ENCODE results near the gene ADD3.
"Not testable (repeated sequence)": the region's sequence is repeated elsewhere in the genome, so short reads cannot be mapped to it uniquely, and the experiment has no call there.

The ADD3 gene

GRCh38 chr10:110078317-110078716 lies 70.5 kb downstream of the ADD3 start:
- Histone ChIP-seq H3K4me3 (no peak overlapping the region), H3K27ac (peak overlapping the region in 14 of 21 experiments; percentile 20 to 76 (median 63))

GRCh38 chr10:110081911-110082310 lies 74.1 kb downstream of the ADD3 start:
- Histone ChIP-seq H3K4me3 (no peak overlapping the region), H3K27ac (peak overlapping the region in 12 of 21 experiments; percentile 6 to 75 (median 56))

GRCh38 chr10:110083884-110084283 lies 76.1 kb downstream of the ADD3 start:
- peak overlapping the region in 3 of 21 experiments; percentile 4 to 21 (median 4) for H3K27ac ChIP-seq
- no peak overlapping the region for H3K4me3 ChIP-seq

- H3K4me3 ChIP-seq = no peak overlapping the region
- H3K27ac ChIP-seq = peak overlapping the region in 1 of 21 experiments; percentile 4
Observed at GRCh38 chr10:110087682-110088081, 79.9 kb downstream of the ADD3 start.

- no peak overlapping the region for H3K4me3 ChIP-seq
- H3K27ac ChIP-seq = no peak overlapping the region
Observed at GRCh38 chr10:110088367-110089104, 80.8 kb downstream of the ADD3 start.

GRCh38 chr10:110091830-110092229 lies 84.0 kb downstream of the ADD3 start:
- Histone ChIP-seq H3K27ac (no peak overlapping the region), H3K4me3 (no peak overlapping the region)

GRCh38 chr10:110093722-110094121 lies 85.9 kb downstream of the ADD3 start:
- Histone ChIP-seq H3K4me3 (no peak overlapping the region), H3K27ac (no peak overlapping the region)

GRCh38 chr10:110094786-110095185 lies 87.0 kb downstream of the ADD3 start:
- no peak overlapping the region for H3K4me3 ChIP-seq
- no peak overlapping the region for H3K27ac ChIP-seq

GRCh38 chr10:110101464-110102144 lies 93.8 kb downstream of the ADD3 start:
- no peak overlapping the region for H3K4me3 ChIP-seq
- H3K27ac ChIP-seq = peak overlapping the region in 2 of 21 experiments; percentile 8 to 11

- no peak overlapping the region for H3K27ac ChIP-seq
- no peak overlapping the region for H3K4me3 ChIP-seq
Observed at GRCh38 chr10:110103921-110104461, 96.2 kb downstream of the ADD3 start.

- no peak overlapping the region for H3K27ac ChIP-seq
- H3K4me3 ChIP-seq = no peak overlapping the region
Observed at GRCh38 chr10:110105873-110106272, 98.1 kb downstream of the ADD3 start.

- no peak overlapping the region for H3K27ac ChIP-seq
- H3K4me3 ChIP-seq = no peak overlapping the region
Observed at GRCh38 chr10:110107430-110107829, 99.6 kb downstream of the ADD3 start.

GRCh38 chr10:110107887-110108286 lies 100.1 kb downstream of the ADD3 start:
- Histone ChIP-seq H3K27ac (no peak overlapping the region), H3K4me3 (no peak overlapping the region)

- H3K4me3 ChIP-seq = no peak overlapping the region
- H3K27ac ChIP-seq = no peak overlapping the region
Observed at GRCh38 chr10:110109511-110109910, 101.7 kb downstream of the ADD3 start.

- H3K27ac ChIP-seq = no peak overlapping the region
- H3K4me3 ChIP-seq = no peak overlapping the region
Observed at GRCh38 chr10:110110338-110110737, 102.6 kb downstream of the ADD3 start.

GRCh38 chr10:110113670-110114337 lies 106.0 kb downstream of the ADD3 start:
- H3K27ac ChIP-seq = no peak overlapping the region
- no peak overlapping the region for H3K4me3 ChIP-seq

- H3K4me3 ChIP-seq, H3K27ac ChIP-seq: not testable (repeated sequence)
Observed at GRCh38 chr10:110114668-110115067, 106.9 kb downstream of the ADD3 start.

- H3K4me3 ChIP-seq = no peak overlapping the region
Observed at GRCh38 chr10:110115784-110116520, 108.2 kb downstream of the ADD3 start.

GRCh38 chr10:110118891-110119621 lies 111.3 kb downstream of the ADD3 start:
- no peak overlapping the region for H3K4me3 ChIP-seq
- no peak overlapping the region for H3K27ac ChIP-seq

More at GRCh38 chr10:110115784-110116520, 108.2 kb downstream of the ADD3 start:
- H3K27ac ChIP-seq = no peak overlapping the region

Data from skin epidermis (tissue), 12 donors.